ENCODE data around the gene COMMD9.

- TF ChIP-seq TAF1 (conservative IDR thresholded peaks at IDR 0.05) (no peak), JUND (IDR thresholded peaks at IDR 0.05) (no peak)
Observed at GRCh38 chr11:36222831-36223635, 66.2 kb downstream of the COMMD9 start.
